ENCODE results near the gene DCTN5.

DCTN5 gene

GRCh38 chr16:23679274-23679985, 38.2 kb downstream of the DCTN5 start:
- Histone ChIP-seq H3K4me1 (peaks cover 3% of the 10 kb centered on the region; the same call in 1 of the 2 replicates), H3K4me3 (ENCODE audit: low read depth, low read length) (peak overlapping the region; percentile 82), H3K27me3 (no peaks in the 10 kb centered on the region), H3K9me3 (no peaks in the 10 kb centered on the region), H3K36me3 (peaks cover 40% of the 10 kb centered on the region)
- TF ChIP-seq CTCF (IDR thresholded peaks at IDR 0.05; ENCODE audit: low read depth, low read length): no peak
- peak; percentile 60 for DNase-seq

- Histone ChIP-seq H3K9me3 (no peaks in the 10 kb centered on the region), H3K36me3 (peaks cover 42% of the 10 kb centered on the region), H3K4me3 (ENCODE audit: low read depth, low read length) (peak overlapping the region; percentile 82), H3K4me1 (peaks cover 3% of the 10 kb centered on the region; the same call in 1 of the 2 replicates), H3K27me3 (no peaks in the 10 kb centered on the region)
- no peak for TF ChIP-seq CTCF (IDR thresholded peaks at IDR 0.05; ENCODE audit: low read depth, low read length)
- no peak for DNase-seq
Measured at GRCh38 chr16:23679986-23680336, 38.7 kb downstream of the DCTN5 start.

GRCh38 chr16:23682181-23682580, 40.9 kb downstream of the DCTN5 start:
- Histone ChIP-seq H3K36me3 (peaks cover 61% of the 10 kb centered on the region), H3K27me3 (no peaks in the 10 kb centered on the region), H3K4me1 (peaks cover 3% of the 10 kb centered on the region; the same call in 1 of the 2 replicates), H3K4me3 (ENCODE audit: low read depth, low read length) (no peak overlapping the region), H3K9me3 (no peaks in the 10 kb centered on the region)
- no peak for DNase-seq
- TF ChIP-seq CTCF (IDR thresholded peaks at IDR 0.05; ENCODE audit: low read depth, low read length): no peak

- Histone ChIP-seq H3K9me3 (no peaks in the 10 kb centered on the region), H3K4me1 (peaks cover 3% of the 10 kb centered on the region; the same call in 1 of the 2 replicates), H3K27me3 (no peaks in the 10 kb centered on the region), H3K4me3 (ENCODE audit: low read depth, low read length) (no peak overlapping the region), H3K36me3 (peaks cover 74% of the 10 kb centered on the region)
- no peak for TF ChIP-seq CTCF (IDR thresholded peaks at IDR 0.05; ENCODE audit: low read depth, low read length)
- DNase-seq: no peak
Measured at GRCh38 chr16:23683487-23683886, 42.2 kb downstream of the DCTN5 start.

- Histone ChIP-seq H3K9me3 (no peaks in the 10 kb centered on the region), H3K4me3 (ENCODE audit: low read depth, low read length) (no peak overlapping the region), H3K36me3 (peaks cover 88% of the 10 kb centered on the region), H3K27me3 (no peaks in the 10 kb centered on the region), H3K4me1 (no peaks in the 10 kb centered on the region)
- TF ChIP-seq CTCF (IDR thresholded peaks at IDR 0.05; ENCODE audit: low read depth, low read length): no peak
- no peak for DNase-seq
Measured at GRCh38 chr16:23687034-23687808, 46.0 kb downstream of the DCTN5 start.
